Activated CD8-positive, alpha-beta T cell treated with anti-CD3 and anti-CD28 coated beads for 36 hours (primary cell): ENCODE measurements around the gene NIPA2. TPM values are rescaled to one million over a fixed set of nuclear protein-coding genes. Genes with fewer than 3 reads are reported as not detected.

Source experiments
- ATAC-seq: fragments of 200-7000 bp; cut with Tn5 transposase; one replicate; pipeline ENCODE4 v1.10.0; 2021; ENCODE audit warnings: mild to moderate bottlenecking, moderate library complexity
- CTCF ChIA-PET: fragments of 350-600 bp; sonication (Branson Sonifier 250); formaldehyde crosslinking; loops from one replicate; lab custom pipeline; 2021; ENCODE audit warnings: antibody characterized with exemption; lab: Charles Lee
- POLR2A ChIA-PET: fragments of 350-600 bp; sonication (Branson Sonifier 250); formaldehyde crosslinking; loops from one replicate; lab custom pipeline; 2021; ENCODE audit warnings: antibody characterized with exemption; lab: Charles Lee
- DNase-seq: peaks from one replicate; pipeline ENCODE4 v3.0.0-alpha.2; 2020
- H3K27ac Mint-ChIP-seq: one replicate; pipeline ENCODE4 v1.8.0; 2021; ENCODE audit warnings: mild to moderate bottlenecking, mixed read lengths
- H3K27me3 Mint-ChIP-seq: one replicate; pipeline ENCODE4 v1.8.0; 2021; ENCODE audit warnings: mixed read lengths
- H3K36me3 Mint-ChIP-seq: one replicate; pipeline ENCODE4 v1.8.0; 2021; ENCODE audit warnings: low read depth, mixed read lengths
- H3K4me1 Mint-ChIP-seq: one replicate; pipeline ENCODE4 v1.8.0; 2021; ENCODE audit warnings: low read depth, mixed read lengths
- H3K4me3 Mint-ChIP-seq: one replicate; pipeline ENCODE4 v1.8.0; 2021; ENCODE audit warnings: mild to moderate bottlenecking, moderate library complexity, mixed read lengths
- H3K9me3 Mint-ChIP-seq: one replicate; pipeline ENCODE4 v1.8.0; 2021; ENCODE audit warnings: mixed read lengths
- CTCF ChIP-seq: fragments of 200-600 bp; IDR thresholded peaks from one replicate; pipeline ENCODE4 v1.8.0; 2022; ENCODE audit warnings: antibody characterized with exemption, mild to moderate bottlenecking
- intact Hi-C: fragments of 100-400 bp; cut with micrococcal nuclease; formaldehyde crosslinking; loops from one replicate; pipeline ENCODE4 v1.10.0; 2022
- total RNA-seq, 2 experiments: library from RNA; stranded (reverse); gene quantifications; one replicate each; pipeline ENCODE4 v1.2.3, GENCODE V29; 2021

NIPA2 gene
- total RNA-seq, 2 experiments from 2014 or later, result 59.2 to 61.5 TPM

- ATAC-seq (no peak), DNase-seq (no peak)
- CTCF ChIA-PET, result no interaction called here
- no peak overlapping the region for H3K4me3 Mint-ChIP-seq
- no peaks in the 10 kb centered on the region for H3K27me3 Mint-ChIP-seq
- intact Hi-C loops, result no loop called here
- H3K27ac Mint-ChIP-seq, result no peak overlapping the region
- no peaks in the 10 kb centered on the region for H3K4me1 Mint-ChIP-seq
- TF ChIP-seq CTCF, result no peak
- H3K9me3 Mint-ChIP-seq, result no peaks in the 10 kb centered on the region
- POLR2A ChIA-PET, result no interaction called here
- no peaks in the 10 kb centered on the region for H3K36me3 Mint-ChIP-seq
These were observed 79.1 kb downstream of the NIPA2 start for GRCh38 chr15:22917556-22917955.

Other genes with a start within 250 kb of the NIPA2 start
- gene NIPA1, start 52.0 kb upstream of the NIPA2 start, total RNA-seq, result 10 to 100 TPM; 12.0 to 13.1 TPM
- 10 to 100 TPM; 10.4 to 11.6 TPM for gene CYFIP1, start 141.7 kb downstream of the NIPA2 start, total RNA-seq
- 10 to 100 TPM; 19.2 to 22.0 TPM for gene TUBGCP5, start 200.9 kb downstream of the NIPA2 start, total RNA-seq